CMK (cell line): Measurements from ENCODE around the gene SNAI3.

ENCODE experiments used
- DNase-seq: peaks from one replicate; pipeline ENCODE4 v3.0.0-alpha.2; 2010; ENCODE audit warnings: low read depth

Gene SNAI3

GRCh38 chr16:88649924-88650748 is 36.2 kb downstream of the SNAI3 start:
- DNase-seq, result no peak

- DNase-seq, result no peak
These were observed 36.9 kb downstream of the SNAI3 start for GRCh38 chr16:88649195-88649923.

DNA sequence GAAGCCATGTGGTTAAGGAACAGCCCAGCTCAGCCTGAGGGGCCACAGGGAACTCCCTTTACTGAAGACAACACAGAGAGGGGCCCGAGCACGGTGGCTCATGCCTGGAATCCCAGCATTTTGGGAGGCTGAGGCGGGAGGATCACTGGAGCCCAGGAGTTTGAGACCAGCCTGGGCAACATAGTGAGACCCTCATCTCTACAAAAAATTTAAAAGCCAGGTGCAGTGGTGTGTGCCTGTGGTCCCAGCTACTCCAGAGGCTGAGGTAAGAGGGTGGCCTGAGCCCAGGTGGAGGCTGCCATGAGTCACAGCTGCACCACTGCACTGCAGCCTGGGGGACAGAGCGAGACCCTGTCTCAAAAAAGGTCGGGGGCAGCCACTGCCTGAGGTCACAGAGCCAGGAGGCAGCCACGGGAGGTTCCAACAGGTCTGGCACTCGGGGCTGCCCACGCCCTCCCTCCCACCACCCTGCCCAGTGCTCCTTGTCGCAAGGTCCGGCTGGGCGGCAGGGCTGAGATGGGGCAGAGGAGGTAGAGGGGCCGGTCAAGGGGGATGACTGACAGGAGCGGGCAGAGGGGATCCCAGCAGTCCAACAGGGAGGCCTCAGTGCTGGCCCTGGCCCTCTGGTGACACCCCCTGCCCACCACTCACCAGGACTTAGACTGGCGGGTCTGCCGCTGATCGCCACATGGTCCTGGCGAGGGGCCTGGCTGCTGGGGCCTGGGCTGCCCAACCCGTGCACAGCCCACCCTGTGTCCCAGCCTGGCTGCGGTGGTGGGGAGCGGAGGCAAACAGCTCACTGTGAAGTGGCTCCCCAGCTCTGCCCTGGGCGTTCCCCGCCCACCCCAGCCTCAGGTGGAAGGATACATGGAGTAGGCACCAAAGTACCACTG is 38.9 kb downstream of the SNAI3 start:
- no peak for DNase-seq

DNA sequence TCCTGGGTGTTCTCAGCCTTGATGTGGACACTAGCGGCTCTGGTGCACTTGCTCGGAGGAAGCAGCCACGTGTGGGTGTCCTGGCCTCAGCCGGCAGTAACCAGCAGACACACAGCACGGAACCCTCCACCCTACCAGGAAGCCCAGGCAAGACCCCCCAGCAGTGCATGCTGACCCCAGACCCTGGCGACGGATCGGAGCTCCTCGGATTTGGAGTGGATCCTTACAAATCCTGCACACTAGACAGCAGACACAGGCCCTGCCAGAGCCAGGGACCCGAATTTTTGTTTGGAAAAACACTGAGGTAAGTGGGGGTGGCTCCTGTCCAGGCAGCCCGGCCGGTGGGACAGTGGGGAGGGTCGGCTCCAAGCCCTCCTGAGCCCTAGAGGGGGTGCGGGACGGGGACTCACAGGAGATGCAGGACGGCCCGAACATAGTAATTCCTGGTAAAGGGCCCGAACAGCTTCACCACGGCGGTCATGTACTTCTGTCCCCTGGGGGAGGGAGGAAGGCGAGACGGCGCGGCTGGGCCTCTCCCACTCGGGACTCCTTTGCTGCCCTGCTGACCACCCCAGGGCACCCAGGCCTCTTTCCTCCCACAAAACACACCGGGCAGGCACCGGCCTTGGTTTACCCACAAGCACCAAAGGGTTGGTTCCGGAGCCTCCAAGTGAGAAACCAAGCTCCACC is 39.8 kb downstream of the SNAI3 start:
- no peak for DNase-seq

DNA sequence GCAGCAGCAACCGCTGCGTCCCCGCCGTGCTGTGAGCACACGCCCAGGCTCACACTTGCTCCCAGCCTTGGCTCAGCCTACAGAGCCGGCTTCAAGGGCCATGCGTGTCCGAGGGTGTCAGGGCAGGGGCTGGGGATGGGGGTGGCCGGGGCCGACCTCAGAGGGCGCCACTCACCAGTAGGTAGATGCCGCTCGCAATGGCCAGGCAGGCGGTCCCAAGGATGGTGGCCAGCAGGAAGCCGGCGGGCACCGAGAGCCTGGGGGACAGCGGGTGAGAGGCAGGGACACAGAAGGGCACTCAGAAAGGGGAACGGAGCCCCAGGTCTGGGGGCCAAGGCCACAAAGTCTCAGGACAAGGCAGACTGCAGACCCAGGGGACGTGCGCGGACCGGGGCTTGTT is 40.4 kb downstream of the SNAI3 start:
- no peak for DNase-seq

- no peak for DNase-seq
These were observed 40.9 kb downstream of the SNAI3 start for GRCh38 chr16:88645455-88645854.

DNA sequence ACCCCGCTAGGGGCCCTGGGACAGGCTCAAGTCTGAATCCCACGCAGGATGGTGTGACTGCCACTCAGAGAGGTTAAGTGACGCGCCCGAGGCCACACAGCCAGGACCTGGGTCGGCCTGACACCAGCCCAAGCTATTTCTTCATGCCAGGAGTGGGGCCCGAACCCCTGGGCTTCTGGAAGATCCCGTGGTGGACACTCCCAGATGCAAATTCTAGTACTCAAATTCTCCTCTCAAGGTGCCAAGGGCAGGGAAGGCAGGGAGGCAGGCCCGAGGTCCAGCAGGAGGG is 42.7 kb downstream of the SNAI3 start:
- no peak for DNase-seq

- DNase-seq, result no peak
These were observed 43.2 kb downstream of the SNAI3 start for GRCh38 chr16:88642881-88643643.

GRCh38 chr16:88640498-88641247 is 45.6 kb downstream of the SNAI3 start:
- no peak for DNase-seq

GRCh38 chr16:88640039-88640495 is 46.2 kb downstream of the SNAI3 start:
- no peak for DNase-seq

- no peak for DNase-seq
These were observed 46.9 kb downstream of the SNAI3 start for GRCh38 chr16:88639231-88640038.

- no peak for DNase-seq
These were observed 47.7 kb downstream of the SNAI3 start, which contains the start of gene IL17C for GRCh38 chr16:88638323-88639230. Gene IL17C, plus strand, starts transcription at chr16:88638572. Its CDS starts 70 bp downstream, at chr16:88638642.

DNA sequence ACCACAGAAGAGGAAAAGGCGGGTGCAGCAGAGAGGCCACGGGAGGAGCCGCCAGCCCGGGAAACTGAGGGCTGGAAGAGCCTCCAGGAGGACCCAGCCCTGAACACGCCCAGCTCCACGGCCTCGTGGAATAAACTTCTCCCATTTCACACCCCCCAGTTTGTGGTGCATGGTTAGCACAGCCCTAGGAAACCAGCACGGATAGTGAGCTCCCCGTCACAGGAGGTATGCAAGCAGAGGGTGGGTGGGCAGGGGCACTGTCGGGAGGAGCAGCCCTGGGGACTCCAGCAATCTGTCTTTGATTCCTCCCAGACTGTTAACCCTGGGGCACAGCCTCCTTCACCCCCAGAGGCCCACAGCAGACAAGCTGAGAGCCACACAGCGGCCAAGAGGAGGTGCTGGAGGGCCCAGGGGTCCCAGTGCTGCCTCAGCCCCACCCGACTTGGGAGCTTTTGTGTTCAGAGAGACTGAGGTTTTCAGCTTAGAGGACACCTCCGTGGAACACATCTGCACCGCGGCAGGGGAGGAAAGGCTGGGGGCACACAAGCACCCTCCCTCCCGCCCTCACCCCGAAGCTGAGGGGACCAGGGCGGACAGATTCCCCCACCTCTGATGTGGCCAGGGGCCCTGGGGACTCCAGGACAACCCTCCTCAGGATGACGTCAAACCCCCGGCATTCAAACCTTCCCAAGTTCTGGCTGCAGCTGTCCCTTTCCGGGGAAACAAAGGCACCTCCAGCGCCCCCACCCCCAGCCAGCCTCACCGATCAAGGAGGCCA is 49.6 kb downstream of the SNAI3 start:
- no peak for DNase-seq

GRCh38 chr16:88635671-88636319 is 50.5 kb downstream of the SNAI3 start:
- no peak for DNase-seq

DNA sequence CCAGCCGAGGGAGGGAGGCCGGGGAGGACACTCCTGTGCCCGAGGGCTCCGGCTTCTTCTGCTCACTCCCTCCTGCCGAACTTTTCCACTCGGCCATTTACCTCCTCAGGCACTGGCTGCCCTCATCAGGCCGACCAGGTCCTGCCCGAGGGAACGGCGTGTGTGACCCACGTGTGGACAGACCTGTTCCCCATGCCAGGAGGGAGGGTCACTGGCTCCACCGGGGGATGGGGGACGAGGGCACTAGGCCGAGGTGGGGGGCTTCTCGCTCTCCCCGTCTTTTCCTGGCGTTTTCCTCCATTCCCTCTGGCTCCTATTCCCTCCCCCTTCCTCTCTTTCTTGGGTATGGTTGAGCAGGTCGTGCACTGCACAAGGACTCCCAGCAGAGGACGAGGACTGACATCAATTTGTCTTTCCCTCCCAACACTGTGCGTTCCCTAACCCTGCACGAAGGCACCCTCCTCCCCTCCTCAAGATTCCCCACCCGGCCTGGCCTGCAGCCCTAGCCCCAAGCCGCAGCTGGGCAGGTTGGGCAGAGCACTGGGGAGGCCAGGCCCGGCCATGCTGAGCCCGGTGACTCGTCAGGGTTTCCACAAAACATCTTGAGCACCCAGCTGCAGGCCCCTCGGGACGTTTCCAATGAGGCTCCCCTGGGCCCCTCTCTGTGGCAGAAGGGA is 51.2 kb downstream of the SNAI3 start:
- DNase-seq, result no peak
